SJCRH30 (cell line): Measurements from ENCODE around the gene TBC1D9B. TPM values are rescaled to one million over a fixed set of nuclear protein-coding genes. Genes with fewer than 3 reads are reported as not detected.
A peak's percentile ranks its signal among the peaks of the same experiment; 100 is the strongest.

Source experiments
- DNase-seq, 2 experiments: peaks; one replicate each; pipeline ENCODE4 v3.0.0-alpha.2; 2015 to 2020
- H3K27ac ChIP-seq: fragments of 250-450 bp; sonication (Bioruptor Pico); 2 replicates; pipeline ENCODE4 v1.5.1; 2020; ENCODE audit warnings: mild to moderate bottlenecking, moderate library complexity
- H3K27me3 ChIP-seq: fragments of 250-450 bp; sonication (Bioruptor Pico); 2 replicates; pipeline ENCODE4 v1.5.1; 2020; ENCODE audit warnings: mild to moderate bottlenecking, moderate library complexity
- H3K36me3 ChIP-seq: fragments of 250-450 bp; sonication (Bioruptor Pico); 2 replicates; pipeline ENCODE4 v1.5.1; 2020; ENCODE audit warnings: mild to moderate bottlenecking, moderate library complexity
- H3K4me1 ChIP-seq: fragments of 250-450 bp; sonication (Bioruptor Pico); 2 replicates; pipeline ENCODE4 v1.5.1; 2020; ENCODE audit warnings: mild to moderate bottlenecking, moderate library complexity
- H3K4me3 ChIP-seq: fragments of 250-450 bp; sonication (Bioruptor Pico); 2 replicates; pipeline ENCODE4 v1.5.1; 2020; ENCODE audit warnings: mild to moderate bottlenecking, moderate library complexity
- H3K9me3 ChIP-seq: fragments of 250-450 bp; sonication (Bioruptor Pico); replicated peaks from 2 replicates; pipeline ENCODE4 v1.5.1; 2020; ENCODE audit warnings: mild to moderate bottlenecking, moderate library complexity
- total RNA-seq: library from RNA; depleted of rRNA; stranded (reverse); fragments of >200 nt; shearing (Covaris generic); gene quantifications from 2 replicates; pipeline ENCODE4 v1.2.3, GENCODE V29; 2014; rRNA removed

Gene TBC1D9B
- 33.6 and 37.0 TPM in 2 replicates for total RNA-seq

GRCh38 chr5:179907556-179908324 is at the start of gene TBC1D9B:
TBC1D9B (minus strand) TSS chr5:179907897; CDS start chr5:179907821, 76 bp downstream.
- Histone ChIP-seq H3K36me3 (no peaks in the 10 kb centered on the region; the same call in 1 of the 2 replicates), H3K9me3 (no peaks in the 10 kb centered on the region), H3K27ac (no peak within 1 kb of the TSS), H3K4me3 (peak within 1 kb of the TSS; percentile 82), H3K27me3 (no peaks in the 10 kb centered on the region), H3K4me1 (peaks cover 5% of the 10 kb centered on the region; the same call in 1 of the 2 replicates)
- peak; percentile 41 to 74 for DNase-seq

GRCh38 chr5:179955630-179956029 is 47.9 kb upstream of the TBC1D9B start:
- Histone ChIP-seq H3K36me3 (peaks cover 7% of the 10 kb centered on the region; the same call in 1 of the 2 replicates), H3K27ac (no peak overlapping the region), H3K4me1 (no peaks in the 10 kb centered on the region), H3K4me3 (no peak overlapping the region), H3K9me3 (no peaks in the 10 kb centered on the region), H3K27me3 (no peaks in the 10 kb centered on the region)
- DNase-seq = no peak

DNA sequence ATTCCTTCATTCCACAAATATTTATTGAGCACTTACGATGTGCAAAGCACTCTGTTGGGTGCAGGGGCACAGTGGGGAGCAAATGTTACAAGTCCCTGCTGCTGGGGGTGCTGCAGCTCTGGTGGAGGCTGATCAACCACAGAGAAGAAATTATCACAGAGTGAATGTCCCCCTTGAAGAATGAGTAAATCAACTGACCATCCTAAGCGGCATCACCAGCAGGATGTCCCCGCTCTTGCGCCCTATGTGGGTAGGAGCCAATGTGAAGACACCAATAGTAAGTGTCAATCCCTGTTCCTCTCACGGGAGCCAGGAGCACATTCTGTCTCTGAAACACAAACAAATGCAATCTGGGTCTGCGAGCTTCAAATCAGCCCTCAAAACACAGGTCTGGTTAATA is 47.4 kb upstream of the TBC1D9B start:
- Histone ChIP-seq H3K9me3 (no peaks in the 10 kb centered on the region), H3K27me3 (no peaks in the 10 kb centered on the region), H3K36me3 (peaks cover 6% of the 10 kb centered on the region; the same call in 1 of the 2 replicates), H3K4me1 (no peaks in the 10 kb centered on the region), H3K4me3 (no peak overlapping the region), H3K27ac (no peak overlapping the region)
- DNase-seq = no peak

- H3K27me3 ChIP-seq = no peaks in the 10 kb centered on the region
- H3K36me3 ChIP-seq = peaks cover 4% of the 10 kb centered on the region; the same call in 1 of the 2 replicates
- no peak overlapping the region for H3K4me3 ChIP-seq
- H3K27ac ChIP-seq = no peak overlapping the region
- no peaks in the 10 kb centered on the region for H3K9me3 ChIP-seq
- no peaks in the 10 kb centered on the region for H3K4me1 ChIP-seq
- DNase-seq = no peak
Observed at GRCh38 chr5:179954434-179954833, 46.7 kb upstream of the TBC1D9B start.

DNA sequence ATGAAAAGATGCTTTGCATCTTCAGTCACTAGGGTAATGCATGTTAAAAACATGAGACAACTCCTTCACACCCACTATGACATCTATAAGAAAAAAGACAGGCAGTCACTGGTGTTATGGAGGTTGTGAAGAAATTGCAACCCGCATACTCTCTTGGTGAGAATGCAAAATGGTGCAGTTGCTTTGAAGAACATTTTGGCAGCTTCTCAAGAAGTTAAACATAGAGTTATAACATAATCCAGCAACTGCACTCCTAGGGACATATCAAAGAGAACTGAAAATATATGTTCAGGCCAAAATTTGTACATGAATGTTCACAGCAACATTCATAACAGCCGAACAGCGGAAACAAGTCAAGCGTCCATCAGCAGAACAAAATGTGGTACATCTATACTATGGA is 46.3 kb upstream of the TBC1D9B start:
- Histone ChIP-seq H3K4me1 (no peaks in the 10 kb centered on the region), H3K36me3 (peaks cover 4% of the 10 kb centered on the region; the same call in 1 of the 2 replicates), H3K27me3 (no peaks in the 10 kb centered on the region), H3K27ac (no peak overlapping the region), H3K4me3 (no peak overlapping the region), H3K9me3 (no peaks in the 10 kb centered on the region)
- no peak for DNase-seq

DNA sequence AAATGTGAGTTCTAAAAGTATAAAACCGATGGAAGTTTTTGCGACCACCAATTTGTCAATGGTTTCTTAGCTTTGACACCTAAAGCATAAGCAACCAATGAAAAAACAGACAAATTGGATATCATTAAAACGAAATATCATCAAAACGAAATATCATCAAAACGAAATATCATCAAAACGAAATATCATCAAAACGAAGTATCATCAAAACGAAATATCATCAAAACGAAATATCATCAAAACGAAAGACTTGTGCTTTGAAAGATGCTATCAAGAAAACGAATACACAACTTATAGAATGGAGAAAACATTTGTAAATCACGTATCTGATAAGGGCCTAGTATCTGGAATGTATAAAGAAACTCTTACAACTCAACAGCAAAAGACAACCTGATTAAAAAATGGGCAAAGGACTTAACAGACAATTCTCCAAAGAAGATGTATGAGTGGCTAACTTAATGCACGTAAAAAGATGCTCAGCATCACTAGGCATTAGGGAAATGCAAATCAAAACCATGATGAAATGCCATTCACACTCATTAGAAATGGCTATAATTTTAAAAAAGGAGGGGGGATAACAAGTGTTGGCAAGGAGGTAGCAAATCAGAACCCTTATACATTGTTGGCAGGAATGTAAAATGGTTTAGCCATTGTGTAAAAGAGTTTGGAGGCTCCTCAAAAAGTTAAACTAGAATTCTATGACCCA is 29.4 kb upstream of the TBC1D9B start:
- H3K36me3 ChIP-seq = no peaks in the 10 kb centered on the region
- no peak overlapping the region for H3K4me3 ChIP-seq
- H3K4me1 ChIP-seq = no peaks in the 10 kb centered on the region
- H3K27me3 ChIP-seq = no peaks in the 10 kb centered on the region
- H3K27ac ChIP-seq = no peak overlapping the region
- H3K9me3 ChIP-seq = no peaks in the 10 kb centered on the region
- no peak for DNase-seq

GRCh38 chr5:179930788-179931473 is 23.2 kb upstream of the TBC1D9B start:
- Histone ChIP-seq H3K4me1 (no peaks in the 10 kb centered on the region), H3K4me3 (no peak overlapping the region), H3K27ac (no peak overlapping the region), H3K9me3 (no peaks in the 10 kb centered on the region), H3K36me3 (no peaks in the 10 kb centered on the region), H3K27me3 (no peaks in the 10 kb centered on the region)
- no peak for DNase-seq

DNA sequence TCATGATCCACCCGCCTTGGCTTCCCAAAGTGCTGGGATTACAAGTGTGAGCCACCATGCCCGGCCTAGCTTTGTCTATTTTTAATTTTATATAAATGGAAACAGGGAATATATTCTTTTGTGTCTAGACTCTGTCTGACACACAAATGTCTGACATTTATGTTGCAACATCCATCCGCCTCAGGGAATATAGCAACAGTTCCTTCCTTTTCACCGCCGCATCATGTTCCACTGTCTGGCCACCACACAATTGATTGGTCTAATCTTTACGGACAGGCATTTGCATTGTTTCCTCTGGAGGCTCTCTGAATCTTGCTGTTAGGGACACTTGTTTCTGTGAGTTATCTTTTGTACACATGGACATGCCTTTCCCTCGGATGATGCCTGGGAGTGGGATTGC is 20.1 kb upstream of the TBC1D9B start:
- Histone ChIP-seq H3K4me1 (no peaks in the 10 kb centered on the region), H3K4me3 (no peak overlapping the region), H3K36me3 (no peaks in the 10 kb centered on the region), H3K27me3 (no peaks in the 10 kb centered on the region), H3K27ac (no peak overlapping the region), H3K9me3 (no peaks in the 10 kb centered on the region)
- DNase-seq = no peak

GRCh38 chr5:179926657-179927056 is 19.0 kb upstream of the TBC1D9B start:
- Histone ChIP-seq H3K4me1 (no peaks in the 10 kb centered on the region), H3K9me3 (no peaks in the 10 kb centered on the region), H3K27ac (no peak overlapping the region), H3K4me3 (no peak overlapping the region), H3K36me3 (no peaks in the 10 kb centered on the region), H3K27me3 (no peaks in the 10 kb centered on the region)
- DNase-seq = no peak

GRCh38 chr5:179923436-179923835 is 15.7 kb upstream of the TBC1D9B start:
- peak in 1 of 2 experiments; percentile 24 for DNase-seq

DNA sequence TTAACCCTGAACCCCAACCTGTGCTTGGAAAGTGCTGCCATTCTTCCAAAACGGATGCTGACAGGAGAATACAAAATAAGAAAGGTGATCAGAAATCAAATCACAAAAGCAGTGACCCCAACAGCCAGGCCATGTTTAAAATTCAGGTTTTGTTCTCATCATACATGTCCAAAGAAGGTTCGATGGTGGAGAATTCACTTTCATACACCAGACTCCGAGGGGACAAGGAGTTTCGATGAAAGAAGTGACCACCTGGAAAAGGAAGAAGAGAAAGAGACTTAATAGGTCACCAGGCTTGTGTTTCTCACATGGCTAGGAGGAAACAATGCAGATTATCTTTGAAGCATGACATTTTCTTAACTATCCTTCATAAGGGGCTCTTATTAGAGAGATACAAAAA is 12.5 kb upstream of the TBC1D9B start:
- Histone ChIP-seq H3K27ac (no peak overlapping the region), H3K4me1 (no peaks in the 10 kb centered on the region), H3K4me3 (no peak overlapping the region), H3K27me3 (peaks cover 2% of the 10 kb centered on the region; the same call in 1 of the 2 replicates), H3K9me3 (no peaks in the 10 kb centered on the region), H3K36me3 (no peaks in the 10 kb centered on the region)
- no peak for DNase-seq

More at GRCh38 chr5:179923436-179923835, 15.7 kb upstream of the TBC1D9B start:
- Histone ChIP-seq H3K4me3 (no peak overlapping the region), H3K27me3 (no peaks in the 10 kb centered on the region), H3K36me3 (no peaks in the 10 kb centered on the region), H3K9me3 (no peaks in the 10 kb centered on the region), H3K27ac (no peak overlapping the region), H3K4me1 (no peaks in the 10 kb centered on the region)

DNA sequence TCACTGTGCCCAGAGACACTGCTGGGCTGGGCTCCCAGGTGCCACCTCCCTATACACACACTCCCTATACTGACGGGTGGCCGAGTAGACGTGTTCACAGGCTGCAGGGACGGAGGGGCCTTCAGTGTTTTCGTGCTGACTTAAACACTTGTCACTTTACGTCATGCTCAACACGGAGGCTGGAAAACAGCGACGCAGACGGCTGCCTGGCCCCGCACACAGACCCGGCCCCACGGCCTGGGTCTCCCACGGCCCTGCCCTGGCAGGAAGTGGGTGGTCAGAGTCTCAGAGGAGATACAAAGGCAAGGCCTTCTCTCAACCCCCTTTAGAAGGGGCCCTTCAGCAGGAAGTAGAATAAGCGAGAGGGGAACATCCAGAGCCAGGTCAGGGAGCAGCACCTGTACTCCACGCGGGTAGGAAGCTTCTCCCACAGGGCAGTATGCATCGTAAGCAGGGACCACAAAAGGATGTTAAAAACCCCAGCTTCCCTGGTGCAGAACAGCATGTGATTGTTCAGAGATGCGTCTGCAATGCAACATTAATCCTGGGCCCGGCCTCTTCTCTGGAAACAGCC is 11.9 kb upstream of the TBC1D9B start:
- Histone ChIP-seq H3K27ac (no peak overlapping the region), H3K4me3 (no peak overlapping the region), H3K4me1 (no peaks in the 10 kb centered on the region), H3K27me3 (peaks cover 2% of the 10 kb centered on the region; the same call in 1 of the 2 replicates), H3K9me3 (no peaks in the 10 kb centered on the region), H3K36me3 (no peaks in the 10 kb centered on the region)
- no peak for DNase-seq

DNA sequence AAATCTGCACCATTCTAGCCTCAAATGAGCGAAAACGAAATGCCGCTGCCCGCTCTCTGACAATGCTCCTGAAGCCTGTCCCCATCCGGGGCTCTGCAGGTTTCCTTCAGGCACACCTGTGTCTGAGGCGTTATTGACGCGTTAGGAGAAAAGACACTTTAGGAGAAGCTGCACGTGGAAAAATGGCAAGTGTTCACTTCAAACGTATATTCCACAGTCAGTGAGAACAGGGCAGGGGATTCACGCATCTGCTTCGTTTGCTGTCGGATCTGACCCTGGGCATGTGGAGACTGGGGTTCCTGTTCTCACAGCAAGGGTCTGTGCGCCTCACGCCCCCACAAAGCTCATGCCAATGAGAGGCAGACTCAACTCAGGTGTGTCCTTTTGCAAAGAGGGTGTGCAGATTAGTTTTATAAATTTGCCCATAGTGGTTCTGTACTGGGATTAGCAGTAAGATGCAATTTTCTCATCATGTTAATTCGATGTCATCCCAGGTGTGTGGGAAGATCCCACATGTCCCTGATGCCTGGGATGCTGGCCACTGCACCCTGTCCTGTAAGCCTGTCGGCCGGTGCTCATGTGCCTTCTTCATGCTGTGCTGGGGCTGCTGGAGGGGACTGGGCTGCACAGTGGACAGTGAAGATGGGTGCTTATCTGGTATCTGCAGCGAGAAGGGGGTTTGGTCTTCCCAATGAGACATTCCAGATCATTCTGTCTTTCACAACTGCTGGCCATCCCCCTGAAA is 11.2 kb upstream of the TBC1D9B start:
- Histone ChIP-seq H3K4me3 (no peak overlapping the region), H3K4me1 (peaks cover 4% of the 10 kb centered on the region; the same call in 1 of the 2 replicates), H3K27ac (no peak overlapping the region), H3K36me3 (no peaks in the 10 kb centered on the region), H3K27me3 (peaks cover 2% of the 10 kb centered on the region; the same call in 1 of the 2 replicates), H3K9me3 (no peaks in the 10 kb centered on the region)
- no peak for DNase-seq

DNA sequence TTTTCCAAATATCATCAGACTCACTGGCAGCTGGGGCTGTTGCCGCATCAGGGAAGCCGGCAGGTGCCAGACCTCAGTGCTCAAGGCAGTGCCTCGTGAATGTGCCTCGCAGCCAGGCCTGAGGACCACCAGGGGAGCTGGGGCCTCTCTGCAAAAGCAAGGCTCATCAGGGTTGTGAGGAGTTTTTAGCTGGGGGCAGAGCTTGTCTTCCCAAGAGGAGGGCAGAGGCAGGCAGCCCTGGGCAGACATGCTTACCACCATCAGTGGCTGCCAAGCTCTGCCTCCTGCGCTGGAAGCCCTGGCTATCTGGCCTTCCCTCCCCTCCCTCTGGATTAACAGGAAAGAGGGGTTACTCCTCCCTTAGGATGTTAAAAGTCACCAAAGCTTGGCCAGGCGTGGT is 8.8 kb upstream of the TBC1D9B start:
- Histone ChIP-seq H3K27ac (no peak overlapping the region), H3K4me3 (no peak overlapping the region), H3K27me3 (peaks cover 2% of the 10 kb centered on the region; the same call in 1 of the 2 replicates), H3K36me3 (no peaks in the 10 kb centered on the region), H3K4me1 (peaks cover 4% of the 10 kb centered on the region; the same call in 1 of the 2 replicates), H3K9me3 (no peaks in the 10 kb centered on the region)
- peak in 1 of 2 experiments; percentile 22 for DNase-seq
